Measurements from ENCODE around the gene PLP2.

- TF ChIP-seq CTCF (conservative IDR thresholded peaks at IDR 0.05; ENCODE audit: low read length) (no peak), EZH2phosphoT487 (IDR thresholded peaks at IDR 0.05; ENCODE audit: borderline replicate concordance, low read depth, low read length) (no peak)
Observed at GRCh38 chrX:49208399-49208798, 36.7 kb downstream of the PLP2 start.

Measured in OCI-LY7 (cell line).